Panc1 (cell line): ENCODE data around the gene FGF9. TPM values are rescaled to one million over a fixed set of nuclear protein-coding genes. Genes with fewer than 3 reads are reported as not detected.

Experiments used
- ATAC-seq: fragments of 200-7000 bp; cut with Tn5 transposase; 2 replicates; pipeline ENCODE4 v1.9.1; 2020; ENCODE audit warnings: mild to moderate bottlenecking, moderate library complexity
- BruUV-seq: library from RNA; stranded (reverse); fragments of 400-500 nt; replicated peaks from 2 replicates; lab custom pipeline; 2021; lab: Mats Ljungman, UMichigan
- CTCF ChIA-PET: fragments of 300-600 bp; sonication (Branson Sonifier 250); formaldehyde crosslinking; loops from one replicate; lab custom pipeline; 2022; ENCODE audit warnings: antibody characterized with exemption; lab: Charles Lee
- POLR2A ChIA-PET: fragments of 300-600 bp; sonication (Branson Sonifier 250); formaldehyde crosslinking; loops from one replicate; lab custom pipeline; 2022; ENCODE audit warnings: antibody characterized with exemption; lab: Charles Lee
- DNase-seq: peaks from one replicate; pipeline ENCODE4 v3.0.0-alpha.2; 2010; ENCODE audit warnings: low read depth, low spot score
- H3K27ac ChIP-seq: 2 replicates; pipeline ENCODE4 v1.5.1; 2011; ENCODE audit warnings: mild to moderate bottlenecking, low read length, inconsistent platforms
- H3K27me3 ChIP-seq: fragments of 200-500 bp; sonication (Bioruptor generic); 2 replicates; pipeline ENCODE4 v1.6.0; 2014; ENCODE audit warnings: low read length, inconsistent platforms; ENCODE audit not compliant: control insufficient read depth, insufficient read depth
- H3K36me3 ChIP-seq: fragments of 200-500 bp; sonication (Bioruptor generic); 2 replicates; pipeline ENCODE4 v1.5.1; 2014; ENCODE audit warnings: inconsistent platforms, mild to moderate bottlenecking, low read length, moderate library complexity; ENCODE audit not compliant: control insufficient read depth, insufficient read depth
- H3K4me1 ChIP-seq: 2 replicates; pipeline ENCODE4 v1.5.1; 2011; ENCODE audit warnings: inconsistent platforms, mild to moderate bottlenecking, low read length, moderate library complexity; ENCODE audit not compliant: control insufficient read depth, insufficient read depth
- H3K4me3 ChIP-seq, 2 experiments: 2 replicates each; pipeline ENCODE4 v1.5.1; 2011 to 2012; ENCODE audit warnings: low read depth in 2 of 2, low read length in 2 of 2, mild to moderate bottlenecking in 2 of 2, inconsistent platforms in 1 of 2, moderate library complexity in 1 of 2
- H3K9me3 ChIP-seq: fragments of 200-500 bp; sonication (Bioruptor generic); 2 replicates; pipeline ENCODE4 v1.5.1; 2014; ENCODE audit warnings: low read depth, mild to moderate bottlenecking, inconsistent platforms, low read length, moderate library complexity; ENCODE audit not compliant: control insufficient read depth, insufficient read depth
- CTCF ChIP-seq: fragments of 450-650 bp; IDR thresholded peaks from 2 replicates; pipeline ENCODE4 v1.5.1; 2017; ENCODE audit warnings: mild to moderate bottlenecking
- POLR2AphosphoS5 ChIP-seq: IDR thresholded peaks from 2 replicates; pipeline ENCODE4 v1.6.1; 2012; ENCODE audit warnings: mild to moderate bottlenecking, low read depth, low read length, moderate library complexity
- REST ChIP-seq, 2 experiments: IDR thresholded peaks; 2 replicates each; pipeline ENCODE4 v1.6.1; 2011 to 2012; ENCODE audit warnings: low read depth in 2 of 2, control low read depth in 1 of 2, low read length in 1 of 2, mild to moderate bottlenecking in 1 of 2, moderate library complexity in 1 of 2; ENCODE audit not compliant: insufficient read depth in 1 of 2
- SIN3A ChIP-seq: IDR thresholded peaks from 2 replicates; pipeline ENCODE4 v1.6.1; 2012; ENCODE audit warnings: low read depth, mild to moderate bottlenecking, low read length, moderate library complexity, borderline replicate concordance; ENCODE audit not compliant: insufficient read depth
- TCF7L2 ChIP-seq: IDR thresholded peaks from 2 replicates; pipeline ENCODE4 v1.6.1; 2011; ENCODE audit warnings: mild to moderate bottlenecking, low read depth, low read length, inconsistent platforms
- in situ Hi-C: cut with HindIII; loops from 2 replicates; pipeline ENCODE4 v1.10.0; 2016; ENCODE audit warnings: low sequenced_read_pairs, low pct_unique_long_range_greater_than_20kb
- intact Hi-C: fragments of 100-400 bp; cut with micrococcal nuclease; formaldehyde crosslinking; loops from one replicate; pipeline ENCODE4 v1.10.0; 2022; ENCODE audit not compliant: unreplicated experiment
- total RNA-seq: library from RNA; stranded (reverse); gene quantifications from one replicate; pipeline ENCODE4 v1.2.1, GENCODE V29; 2021; ENCODE audit not compliant: unreplicated experiment

FGF9 gene
- total RNA-seq, 1 experiment from 2014 or later = not detected

GRCh38 chr13:21668732-21669275 lies 2.1 kb upstream of the FGF9 start:
- CTCF ChIA-PET = no interaction called here
- H3K4me3 ChIP-seq = no peak overlapping the region

More at GRCh38 chr13:21668732-21669275, 2.1 kb upstream of the FGF9 start:
- Histone ChIP-seq H3K9me3 (no peaks in the 10 kb centered on the region), H3K4me1 (peaks cover 3% of the 10 kb centered on the region), H3K27me3 (peaks cover 20% of the 10 kb centered on the region), H3K36me3 (no peaks in the 10 kb centered on the region; the same call in 1 of the 2 replicates), H3K27ac (no peak overlapping the region)
- no TSS peak for BruUV-seq
- in situ Hi-C loops = no loop called here
- no peak for DNase-seq
- TF ChIP-seq CTCF = no peak
- TF ChIP-seq TCF7L2 = no peak
- TF ChIP-seq REST (IDR thresholded peaks at IDR 0.05; ENCODE audit: insufficient read depth in 1 of 2, low read depth in 2 of 2, low read length in 1 of 2) = no peak
- no peak for TF ChIP-seq POLR2AphosphoS5
- no peak for TF ChIP-seq SIN3A
- no peak for ATAC-seq
- intact Hi-C loops = no loop called here
- POLR2A ChIA-PET = no interaction called here
